ENCODE results near the gene RASGRP4.
"Not testable (repeated sequence)": the region's sequence is repeated elsewhere in the genome, so short reads cannot be mapped to it uniquely, and the experiment has no call there.

RASGRP4 gene

GRCh38 chr19:38362946-38363688 is 62.9 kb downstream of the RASGRP4 start:
- FAIRE-seq: not testable (repeated sequence)

GRCh38 chr19:38362076-38362945 is 63.7 kb downstream of the RASGRP4 start:
- FAIRE-seq: no peak

GRCh38 chr19:38361633-38362075 is 64.4 kb downstream of the RASGRP4 start:
- no peak for FAIRE-seq

DNA sequence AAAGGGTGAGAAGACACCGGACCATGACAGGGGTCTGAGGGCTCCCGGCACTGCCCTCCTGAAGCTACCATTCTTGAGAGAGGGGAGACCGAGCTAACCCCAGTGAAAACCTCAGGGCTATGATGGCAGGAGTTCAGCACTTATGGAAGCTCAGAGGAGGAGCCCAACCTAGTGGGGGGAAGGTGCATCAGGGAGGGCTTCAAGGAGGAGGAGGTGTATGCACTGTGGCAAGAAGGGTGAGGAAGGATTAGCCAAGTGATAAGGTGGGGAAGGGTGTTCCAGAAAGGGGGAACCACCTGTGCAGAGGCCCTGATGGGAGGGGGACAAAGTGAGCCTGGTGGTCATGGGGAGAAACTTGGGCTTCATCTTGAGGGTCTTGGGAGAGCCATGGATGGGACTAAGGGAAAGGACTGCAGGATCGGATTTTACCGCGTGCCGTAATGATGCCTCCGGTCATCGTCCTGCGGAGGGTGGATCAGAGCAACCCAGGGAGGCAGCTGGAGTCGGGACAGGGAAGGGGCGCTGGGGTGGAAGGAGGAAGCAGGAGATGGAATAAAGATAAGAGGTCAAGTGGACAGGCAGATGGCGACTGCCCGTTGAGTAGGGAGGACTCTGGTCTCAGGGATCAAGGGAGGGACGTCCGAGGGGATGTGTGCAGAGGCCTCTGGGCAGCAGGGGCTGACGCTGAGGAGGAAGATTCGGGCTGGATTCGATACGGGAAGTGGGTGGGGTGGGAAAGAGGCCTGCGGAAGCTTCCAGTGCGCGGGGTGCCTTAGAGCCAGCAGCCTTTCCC is 65.0 kb downstream of the RASGRP4 start:
- FAIRE-seq: no peak

GRCh38 chr19:38360351-38360750 is 65.7 kb downstream of the RASGRP4 start:
- FAIRE-seq: no peak

DNA sequence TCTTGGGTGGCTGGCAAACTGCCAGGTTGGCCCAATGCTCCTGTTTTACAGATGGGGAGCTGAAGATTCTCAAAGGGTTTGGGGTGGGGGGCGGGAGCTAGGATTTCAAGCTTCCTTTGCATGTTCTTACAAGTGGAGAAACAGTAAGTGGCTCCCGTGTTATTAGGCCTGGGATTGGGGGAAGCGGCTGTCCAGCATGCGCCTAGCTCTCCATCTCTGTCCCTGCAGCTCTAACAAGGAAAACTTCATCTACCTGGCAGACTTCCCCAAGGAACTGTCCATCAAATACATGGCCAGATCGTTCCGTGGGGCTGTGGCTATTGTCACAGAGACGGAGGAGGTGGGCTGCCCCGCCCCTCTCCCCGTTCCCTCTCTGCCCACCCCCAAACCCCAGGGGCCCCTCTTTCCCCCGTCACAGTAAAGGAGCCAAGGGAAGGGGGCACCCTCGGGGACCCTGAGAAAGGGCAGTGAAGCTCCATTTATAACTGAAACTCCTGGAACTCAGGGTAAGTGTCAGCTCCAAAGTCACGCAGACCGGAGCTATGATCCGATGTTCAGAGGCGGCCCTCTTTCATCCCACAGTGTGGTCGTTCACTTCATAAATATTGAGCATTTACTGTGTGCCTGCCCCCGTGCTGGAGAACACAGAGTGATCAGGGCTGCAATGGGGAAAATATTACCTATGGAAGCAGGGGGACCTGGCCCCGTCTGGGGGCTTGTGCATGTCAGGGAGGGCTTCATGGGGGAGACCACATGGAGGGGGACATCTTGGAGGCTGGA is 66.6 kb downstream of the RASGRP4 start:
- no peak for FAIRE-seq
